Common myeloid progenitor, CD34-positive (primary cell): ENCODE measurements around the gene CUX1.
"Not testable (repeated sequence)": the region's sequence is repeated elsewhere in the genome, so short reads cannot be mapped to it uniquely, and the experiment has no call there.

Experiments
- CTCF ChIA-PET: fragments of 350-600 bp; sonication (Branson Sonifier 250); formaldehyde crosslinking; loops from one replicate; lab custom pipeline; 2021; ENCODE audit warnings: antibody characterized with exemption; lab: Charles Lee
- POLR2A ChIA-PET: fragments of 350-600 bp; sonication (Branson Sonifier 250); formaldehyde crosslinking; loops from one replicate; lab custom pipeline; 2021; ENCODE audit warnings: antibody characterized with exemption; lab: Charles Lee
- DNase-seq, 3 donors: peaks; one replicate each; pipeline versions ENCODE4 v3.0.0 to v3.0.0-alpha.2; 2013
- H3K27ac ChIP-seq, 2 experiments: 1 replicate in 1 of 2; 2 replicates in 1 of 2; pipeline ENCODE4 v1.7.0; 2013; ENCODE audit warnings: inconsistent platforms in 2 of 2, low read length in 2 of 2, mild to moderate bottlenecking in 2 of 2, low read depth in 1 of 2, moderate library complexity in 1 of 2; ENCODE audit not compliant: severe bottlenecking in 2 of 2, insufficient read depth in 1 of 2, poor library complexity in 1 of 2
- H3K27me3 ChIP-seq, 5 experiments: replicated peaks in 2 of 5; 1 replicate in 3 of 5; 2 replicates in 2 of 5; pipeline versions ENCODE4 v1.6.1 to v1.7.0; 2013; ENCODE audit warnings: low read length in 4 of 5, mild to moderate bottlenecking in 2 of 5, moderate library complexity in 2 of 5, inconsistent platforms in 1 of 5; ENCODE audit not compliant: insufficient read depth in 5 of 5, control insufficient read depth in 4 of 5
- H3K36me3 ChIP-seq, 4 experiments: 1 replicate in 2 of 4; 2 replicates in 2 of 4; pipeline versions ENCODE4 v1.6.1 to v1.7.0; 2013; ENCODE audit warnings: low read length in 3 of 4, control low read depth in 1 of 4, mild to moderate bottlenecking in 1 of 4; ENCODE audit not compliant: control insufficient read depth in 4 of 4, insufficient read depth in 4 of 4
- H3K4me1 ChIP-seq, 4 experiments: 1 replicate in 3 of 4; 2 replicates in 1 of 4; pipeline versions ENCODE4 v1.6.1 to v1.7.1; 2013; ENCODE audit warnings: low read length in 3 of 4, mild to moderate bottlenecking in 3 of 4, control low read depth in 1 of 4, inconsistent platforms in 1 of 4, moderate library complexity in 1 of 4; ENCODE audit not compliant: control insufficient read depth in 4 of 4, insufficient read depth in 4 of 4; ENCODE audit errors: control extremely low read depth in 1 of 4
- H3K4me3 ChIP-seq, 7 experiments: 1 replicate in 4 of 7; 2 replicates in 3 of 7; pipeline versions ENCODE4 v1.5.1 to v1.7.0; 2013; ENCODE audit warnings: mild to moderate bottlenecking in 7 of 7, low read length in 6 of 7, moderate library complexity in 6 of 7, inconsistent platforms in 2 of 7, low read depth in 2 of 7, control low read depth in 1 of 7; ENCODE audit not compliant: insufficient read depth in 4 of 7, control insufficient read depth in 1 of 7; ENCODE audit errors: extremely low read depth in 1 of 7
- H3K9me3 ChIP-seq, 5 experiments: 1 replicate in 4 of 5; 2 replicates in 1 of 5; pipeline versions ENCODE4 v1.6.1 to v1.7.1; 2013; ENCODE audit warnings: low read length in 4 of 5, mild to moderate bottlenecking in 2 of 5, inconsistent platforms in 1 of 5, low read depth in 1 of 5, moderate library complexity in 1 of 5; ENCODE audit not compliant: control insufficient read depth in 4 of 5, insufficient read depth in 2 of 5; ENCODE audit errors: control extremely low read depth in 1 of 5
- WGBS: methylation state at CpG from one replicate; pipeline ENCODE4 v1.1.5; 2013; ENCODE audit not compliant: insufficient coverage; 5-methylcytosine and 5-hydroxymethylcytosine counted together

CUX1 gene

GRCh38 chr7:101784292-101785127, 32.9 kb upstream of the CUX1 start:
- CTCF ChIA-PET, result interaction anchor here (1.2 to 1.7 kb wide), 2 partner anchors 60 to 95 kb away, joined by 4 to 6 read pairs; no protein-coding TSS in a partner anchor
- Histone ChIP-seq H3K9me3 (peaks cover 0 to 8% (median 0%) of the 10 kb centered on the region in 5 experiments), H3K36me3 (no peaks in the 10 kb centered on the region), H3K27ac (no peak overlapping the region), H3K4me1 (peaks cover 0 to 12% (median 11%) of the 10 kb centered on the region in 4 experiments), H3K27me3 (no peaks in the 10 kb centered on the region), H3K4me3 (peak overlapping the region in 1 of 7 experiments; percentile 31)
- POLR2A ChIA-PET, result interaction anchor here (0.8 to 1.1 kb wide), 2 partner anchors 30 to 41 kb away, joined by 3 read pairs; no protein-coding TSS in a partner anchor
- WGBS, result 45% methylated on average over 19 of the region's 21 CpGs
- peak in 2 of 3 donors; percentile 34 to 44 for DNase-seq

- CTCF ChIA-PET, result interaction anchor here (2.1 kb wide), 1 partner anchor 18 kb away, joined by 4 read pairs; no protein-coding TSS in a partner anchor
- no peak for DNase-seq
- Histone ChIP-seq H3K27ac (no peak overlapping the region), H3K27me3 (no peaks in the 10 kb centered on the region), H3K9me3 (peaks cover 0 to 8% (median 0%) of the 10 kb centered on the region in 5 experiments), H3K4me1 (peaks cover 0 to 12% (median 11%) of the 10 kb centered on the region in 4 experiments), H3K36me3 (no peaks in the 10 kb centered on the region), H3K4me3 (no peak overlapping the region)
- POLR2A ChIA-PET, result interaction anchor here (0.6 kb wide), 1 partner anchor 75 kb away, joined by 3 read pairs; no protein-coding TSS in a partner anchor
- no CpG with 5 or more reads among the region's 1 CpG for WGBS
Measured at GRCh38 chr7:101787864-101788263, 29.6 kb upstream of the CUX1 start.

- H3K36me3 ChIP-seq, result no peaks in the 10 kb centered on the region
- no CpG with 5 or more reads among the region's 1 CpG for WGBS
- peaks cover 0 to 8% (median 0%) of the 10 kb centered on the region in 5 experiments for H3K9me3 ChIP-seq
- ChIA-PET POLR2A (interaction anchor here (0.6 kb wide), 1 partner anchor 75 kb away, joined by 3 read pairs; no protein-coding TSS in a partner anchor), CTCF (no interaction called here)
- no peaks in the 10 kb centered on the region for H3K27me3 ChIP-seq
- no peak overlapping the region for H3K27ac ChIP-seq
- no peak overlapping the region for H3K4me3 ChIP-seq
- H3K4me1 ChIP-seq, result peaks cover 0 to 12% (median 11%) of the 10 kb centered on the region in 4 experiments
- DNase-seq, result no peak
Measured at GRCh38 chr7:101788517-101788916, 28.9 kb upstream of the CUX1 start.

GRCh38 chr7:101790566-101791293, 26.7 kb upstream of the CUX1 start:
- no peaks in the 10 kb centered on the region for H3K27me3 ChIP-seq
- H3K36me3 ChIP-seq, result no peaks in the 10 kb centered on the region
- ChIA-PET CTCF (interaction anchor here (0.8 kb wide), 1 partner anchor 12 kb away, joined by 3 read pairs; no protein-coding TSS in a partner anchor), POLR2A (interaction anchor here (0.6 kb wide), 1 partner anchor 58 kb away, joined by 3 read pairs; no protein-coding TSS in a partner anchor)
- H3K4me3 ChIP-seq, result no peak overlapping the region
- peaks cover 0 to 8% (median 0%) of the 10 kb centered on the region in 5 experiments for H3K9me3 ChIP-seq
- H3K27ac ChIP-seq, result no peak overlapping the region
- 94% methylated on average over 8 of the region's 10 CpGs for WGBS
- DNase-seq, result no peak
- no peaks in the 10 kb centered on the region for H3K4me1 ChIP-seq

GRCh38 chr7:101792051-101792681, 25.3 kb upstream of the CUX1 start:
- no peak overlapping the region for H3K4me3 ChIP-seq
- CTCF ChIA-PET, result interaction anchor here (0.6 kb wide), 1 partner anchor 77 kb away, joined by 3 read pairs; no protein-coding TSS in a partner anchor
- H3K27ac ChIP-seq, result no peak overlapping the region
- no peaks in the 10 kb centered on the region for H3K27me3 ChIP-seq
- 97% methylated on average over 5 of the region's 9 CpGs for WGBS
- no peak for DNase-seq
- POLR2A ChIA-PET, result no interaction called here
- no peaks in the 10 kb centered on the region for H3K4me1 ChIP-seq
- no peaks in the 10 kb centered on the region for H3K36me3 ChIP-seq
- H3K9me3 ChIP-seq, result peaks cover 0 to 8% (median 0%) of the 10 kb centered on the region in 5 experiments

GRCh38 chr7:101792682-101793071, 24.7 kb upstream of the CUX1 start:
- DNase-seq, H3K36me3 ChIP-seq, POLR2A ChIA-PET, H3K9me3 ChIP-seq, H3K27ac ChIP-seq, CTCF ChIA-PET, H3K27me3 ChIP-seq, H3K4me3 ChIP-seq, H3K4me1 ChIP-seq: not testable (repeated sequence)
- 97% methylated on average over 4 of the region's 4 CpGs for WGBS
